ENCODE results near the gene FAHD2A. TPM values are rescaled to one million over a fixed set of nuclear protein-coding genes. Genes with fewer than 3 reads are reported as not detected.

The FAHD2A gene
- total and polyA plus RNA-seq, 2 of the 8 experiments (the other 6 are each of a cell fraction or from before 2014, with no cell fraction given), result 24.2 to 26.7 TPM

DNA sequence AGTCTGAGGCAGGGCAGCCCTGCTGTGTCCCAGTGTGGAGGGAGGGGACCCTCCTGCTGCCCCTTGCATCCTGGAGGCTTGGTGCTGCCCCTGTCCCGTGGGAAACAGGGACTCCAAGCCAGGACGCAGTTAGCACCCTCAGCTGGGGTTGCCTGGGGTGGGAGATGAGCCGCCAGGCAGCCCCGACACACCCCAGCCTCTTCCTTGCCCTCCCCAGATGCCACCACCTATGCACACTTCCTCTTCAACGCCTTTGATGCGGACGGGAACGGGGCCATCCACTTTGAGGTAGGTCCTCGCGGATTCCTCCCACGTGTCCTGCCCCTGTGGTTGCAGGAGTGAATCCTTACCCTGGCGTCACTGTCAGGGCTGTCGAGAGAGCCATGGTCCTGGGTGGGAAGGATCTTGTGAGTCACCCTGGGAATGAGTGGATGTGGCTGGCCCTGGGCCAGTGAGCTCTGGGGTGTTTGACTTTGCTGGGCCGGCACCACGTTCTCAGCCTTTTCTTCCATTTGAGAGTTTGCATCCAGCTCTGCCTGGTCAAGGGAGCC is 27.5 kb upstream of the FAHD2A start:
- no peaks in the 10 kb centered on the region for H3K79me2 ChIP-seq (ENCODE audit: control insufficient read depth in 1 of 2, insufficient read depth in 2 of 2, low read length in 2 of 2)
- no peak overlapping the region for H3K4ac ChIP-seq (replicated peaks; ENCODE audit: insufficient read length, low read depth, low read length)
- no peak overlapping the region for H2BK120ac ChIP-seq (replicated peaks; ENCODE audit: low read depth, low read length)
- no peak overlapping the region for H3K9ac ChIP-seq (replicated peaks in 1 of 4; ENCODE audit: extremely low read depth in 1 of 4, low read depth in 3 of 4, low read length in 3 of 4)
- WGBS, 2 experiments (ENCODE audit: extremely low coverage in 1 of 2, insufficient coverage in 1 of 2, insufficient read length in 1 of 2, insufficient replicate concordance in 2 of 2, low coverage in 1 of 2, low lambda C conversion rate in 2 of 2, missing lambda C conversion rate in 1 of 2), result 91% methylated on average over 14 of the region's 15 CpGs; no CpG with 5 or more reads in 1 of the 2 experiments
- peaks cover 51 to 82% of the 10 kb centered on the region in 2 experiments for H3K9me3 ChIP-seq (ENCODE audit: insufficient read depth in 2 of 2, low read depth in 1 of 2, low read length in 1 of 2)
- no peak for FAIRE-seq
- no peak overlapping the region for H2BK20ac ChIP-seq (ENCODE audit: low read length)
- no peak overlapping the region for H3K18ac ChIP-seq (ENCODE audit: extremely low read depth, low read length)
- no peaks in the 10 kb centered on the region for H3K27me3 ChIP-seq (replicated peaks in 1 of 4; ENCODE audit: control insufficient read depth in 3 of 4, extremely low read depth in 1 of 4, insufficient read depth in 3 of 4, low read length in 3 of 4)
- H2BK5ac ChIP-seq (ENCODE audit: low read depth, low read length), result no peak overlapping the region
- H3K23ac ChIP-seq (ENCODE audit: insufficient read length), result no peak overlapping the region
- no peak overlapping the region for H3K4me2 ChIP-seq (ENCODE audit: insufficient read depth in 1 of 2, low read depth in 2 of 2, low read length in 2 of 2)
- H2AK5ac ChIP-seq (ENCODE audit: low read depth, low read length), result no peak overlapping the region
- no peaks in the 10 kb centered on the region for H3K23me2 ChIP-seq (ENCODE audit: low read depth, low read length)
- H2BK12ac ChIP-seq (ENCODE audit: low read depth, low read length), result no peak overlapping the region
- no peak overlapping the region for H3K14ac ChIP-seq (ENCODE audit: insufficient read length)
- ChIA-PET POLR2A (ENCODE audit: partially characterized antibody) (no interaction called here), CTCF (ENCODE audit: partially characterized antibody) (interaction anchor here (1.2 kb wide), 1 partner anchor 14 kb away, joined by 5 read pairs; no protein-coding TSS in a partner anchor)
- H3K56ac ChIP-seq (replicated peaks; ENCODE audit: insufficient read length, low read depth, low read length), result no peak overlapping the region
- peaks cover 0 to 6% (median 0%) of the 10 kb centered on the region in 4 experiments; a peak in 1 of 7 replicates for H3K4me1 ChIP-seq (replicated peaks in 1 of 4; ENCODE audit: control insufficient read depth in 3 of 4, insufficient read depth in 4 of 4, low read length in 3 of 4)
- H3K79me1 ChIP-seq (ENCODE audit: low read depth, low read length), result no peaks in the 10 kb centered on the region
- no peak for DNase-seq (ENCODE audit: low read depth in 1 of 2, low spot score in 2 of 2)
- no peaks in the 10 kb centered on the region for H4K20me1 ChIP-seq (replicated peaks in 1 of 2; ENCODE audit: control insufficient read depth in 1 of 2, insufficient read depth in 2 of 2, low read length in 2 of 2)
- H4K5ac ChIP-seq (ENCODE audit: insufficient read length, low read depth, low read length), result no peak overlapping the region
- no peak overlapping the region for H2AFZ ChIP-seq (ENCODE audit: low read length)
- H4K91ac ChIP-seq (replicated peaks; ENCODE audit: insufficient read length, low read length), result no peak overlapping the region
- H3K4me3 ChIP-seq (ENCODE audit: extremely low read depth in 1 of 4, insufficient read depth in 2 of 4, low read depth in 3 of 4, low read length in 4 of 4), result no peak overlapping the region
- H3K27ac ChIP-seq (ENCODE audit: low read depth, low read length), result no peak overlapping the region
- TF ChIP-seq SP2 (IDR thresholded peaks at IDR 0.05; ENCODE audit: low read length) (no peak), BCL11A (IDR thresholded peaks at IDR 0.05; ENCODE audit: low read depth in 2 of 2, low read length in 2 of 2) (no peak), POLR2A (IDR thresholded peaks at IDR 0.05; ENCODE audit: control extremely low read depth in 1 of 2, low read depth in 2 of 2, low read length in 2 of 2) (no peak), SIRT6 (IDR thresholded peaks at IDR 0.05; ENCODE audit: low read length) (no peak), E2F6 (IDR thresholded peaks at IDR 0.05) (no peak)
- no peaks in the 10 kb centered on the region for H3K36me3 ChIP-seq (ENCODE audit: control insufficient read depth in 2 of 4, insufficient read depth in 4 of 4, low read length in 3 of 4)
- no peak overlapping the region for H2BK15ac ChIP-seq (ENCODE audit: low read length)
- no peak overlapping the region for H4K8ac ChIP-seq (ENCODE audit: extremely low read depth, insufficient read depth, low read length)
